Measurements from ENCODE around the gene SLC25A42.

GRCh38 chr19:19025861-19026260 lies 37.9 kb upstream of the SLC25A42 start:
- TF ChIP-seq CTCF (IDR thresholded peaks at IDR 0.05 in 8 of 11, conservative IDR thresholded peaks at IDR 0.05 in 3 of 11) = no peak
- TF ChIP-seq POLR2A (IDR thresholded peaks at IDR 0.05) = no peak
